Peyer's patch (tissue), 4 donors: ENCODE results near the gene PLN. TPM values are rescaled to one million over a fixed set of nuclear protein-coding genes. Genes with fewer than 3 reads are reported as not detected.

Experiments
- DNase-seq, 3 donors: peaks; one replicate each; pipeline ENCODE4 v3.0.0-alpha.2; 2017 to 2019
- H3K27ac ChIP-seq, 4 donors: fragments of 200-600 bp; sonication (generic); one replicate each; pipeline ENCODE4 v1.5.1; 2016 to 2019
- H3K27me3 ChIP-seq, 2 donors: fragments of 200-600 bp; sonication (generic); one replicate each; pipeline ENCODE4 v1.5.1; 2019
- H3K36me3 ChIP-seq, 3 donors: fragments of 200-600 bp; sonication (generic); one replicate each; pipeline ENCODE4 v1.5.1; 2016 to 2019
- H3K4me1 ChIP-seq, 4 donors: fragments of 200-600 bp; sonication (generic); one replicate each; pipeline ENCODE4 v1.5.1; 2016 to 2019
- H3K4me3 ChIP-seq, 4 donors: fragments of 200-600 bp; sonication (generic); 1 replicate in 3 of 4; 2 replicates in 1 of 4; pipeline ENCODE4 v1.5.1; 2016 to 2019; ENCODE audit warnings: mild to moderate bottlenecking in 1 of 4
- H3K9me3 ChIP-seq, 4 donors: fragments of 200-600 bp; sonication (generic); one replicate each; pipeline ENCODE4 v1.5.1; 2016 to 2019; ENCODE audit warnings: mild to moderate bottlenecking in 1 of 4
- CTCF ChIP-seq, 6 experiments: fragments of 450-650 bp in 4 of 6; fragments of 200-600 bp in 2 of 6; sonication (generic) in 1 of 6; IDR thresholded peaks; one replicate each; pipeline ENCODE4 v1.5.1; 2017 to 2019; ENCODE audit warnings: antibody characterized with exemption in 6 of 6, mild to moderate bottlenecking in 3 of 6, moderate library complexity in 1 of 6
- POLR2A ChIP-seq, 2 donors: fragments of 450-650 bp; IDR thresholded peaks; one replicate each; pipeline ENCODE4 v1.5.1; 2017; ENCODE audit warnings: antibody characterized with exemption in 2 of 2, mild to moderate bottlenecking in 2 of 2, moderate library complexity in 2 of 2
- total RNA-seq, 4 donors: library from RNA; depleted of rRNA; stranded (reverse); fragments of >200 nt; gene quantifications; one replicate each; pipeline ENCODE4 v1.1.0, GENCODE V29; 2016

Gene PLN
- total RNA-seq, 4 donors from 2014 or later, result 6.1 to 28.9 (median 12.2) TPM

- DNase-seq, result no peak
- H3K4me1 ChIP-seq, result no peaks in the 10 kb centered on the region
- H3K27ac ChIP-seq, result no peak overlapping the region
- no peaks in the 10 kb centered on the region for H3K9me3 ChIP-seq
- no peaks in the 10 kb centered on the region for H3K27me3 ChIP-seq
- no peaks in the 10 kb centered on the region for H3K36me3 ChIP-seq
- H3K4me3 ChIP-seq, result no peak overlapping the region
- no peak for TF ChIP-seq POLR2A (IDR thresholded peaks at IDR 0.05)
- no peak for TF ChIP-seq CTCF (IDR thresholded peaks at IDR 0.05)
Measured at GRCh38 chr6:118511930-118512715, 36.0 kb upstream of the PLN start.

GRCh38 chr6:118514689-118515088 is 33.4 kb upstream of the PLN start:
- no peak for DNase-seq
- TF ChIP-seq CTCF (IDR thresholded peaks at IDR 0.05), result no peak
- no peak for TF ChIP-seq POLR2A (IDR thresholded peaks at IDR 0.05)
- Histone ChIP-seq H3K4me3 (no peak overlapping the region), H3K27ac (no peak overlapping the region), H3K4me1 (no peaks in the 10 kb centered on the region), H3K27me3 (no peaks in the 10 kb centered on the region), H3K36me3 (no peaks in the 10 kb centered on the region), H3K9me3 (no peaks in the 10 kb centered on the region)

- H3K27ac ChIP-seq, result no peak overlapping the region
- no peaks in the 10 kb centered on the region for H3K27me3 ChIP-seq
- TF ChIP-seq POLR2A (IDR thresholded peaks at IDR 0.05), result no peak
- TF ChIP-seq CTCF (IDR thresholded peaks at IDR 0.05), result no peak
- H3K9me3 ChIP-seq, result no peaks in the 10 kb centered on the region
- H3K36me3 ChIP-seq, result no peaks in the 10 kb centered on the region
- no peaks in the 10 kb centered on the region for H3K4me1 ChIP-seq
- no peak for DNase-seq
- H3K4me3 ChIP-seq, result no peak overlapping the region
Measured at GRCh38 chr6:118522422-118522821, 25.7 kb upstream of the PLN start.

DNA sequence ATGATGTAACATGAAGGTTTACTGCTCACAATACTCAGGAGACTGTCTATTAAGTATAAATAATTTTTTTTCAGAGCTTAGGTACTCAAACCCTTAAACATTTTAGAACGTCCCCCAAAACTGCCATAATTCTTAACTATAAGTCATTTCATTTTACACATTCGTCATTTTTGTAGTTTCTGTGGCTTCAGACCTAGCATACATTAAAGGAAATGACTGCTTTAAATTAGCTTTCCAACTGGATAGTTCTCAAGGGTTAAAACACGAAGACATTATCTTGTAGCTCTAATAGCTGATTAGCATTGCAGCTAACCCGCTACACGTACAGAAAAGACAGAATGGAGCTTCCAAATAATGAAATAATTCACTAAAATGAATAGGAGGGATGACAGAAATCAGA is 24.9 kb upstream of the PLN start:
- Histone ChIP-seq H3K27ac (no peak overlapping the region), H3K4me3 (no peak overlapping the region), H3K9me3 (no peaks in the 10 kb centered on the region), H3K4me1 (no peaks in the 10 kb centered on the region), H3K27me3 (no peaks in the 10 kb centered on the region), H3K36me3 (no peaks in the 10 kb centered on the region)
- DNase-seq, result no peak
- TF ChIP-seq CTCF (IDR thresholded peaks at IDR 0.05), result no peak
- TF ChIP-seq POLR2A (IDR thresholded peaks at IDR 0.05), result no peak

DNA sequence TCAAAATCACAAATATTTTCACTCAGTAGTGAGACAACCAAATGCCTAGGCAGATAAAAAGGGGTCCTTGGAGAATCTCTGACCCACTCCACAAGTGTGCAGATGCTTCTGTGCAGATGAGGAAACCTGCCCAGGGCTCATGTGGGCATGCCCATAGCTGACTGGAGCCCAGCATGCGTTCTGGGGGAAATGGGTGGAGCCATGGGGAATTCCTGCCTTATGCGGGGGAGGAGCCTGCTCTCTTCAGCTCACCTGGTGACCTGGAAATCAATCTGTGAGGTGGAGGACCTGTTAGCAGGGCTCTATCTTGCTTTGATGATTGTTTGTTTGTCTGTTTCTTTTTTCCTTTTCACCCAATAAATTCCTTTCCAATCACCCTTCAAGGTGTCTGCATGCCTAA is 23.4 kb upstream of the PLN start:
- no peaks in the 10 kb centered on the region for H3K27me3 ChIP-seq
- no peak overlapping the region for H3K4me3 ChIP-seq
- H3K9me3 ChIP-seq, result no peaks in the 10 kb centered on the region
- H3K27ac ChIP-seq, result no peak overlapping the region
- no peak for TF ChIP-seq POLR2A (IDR thresholded peaks at IDR 0.05)
- TF ChIP-seq CTCF (IDR thresholded peaks at IDR 0.05), result no peak
- no peaks in the 10 kb centered on the region for H3K36me3 ChIP-seq
- DNase-seq, result no peak
- H3K4me1 ChIP-seq, result no peaks in the 10 kb centered on the region
